Measurements from ENCODE around the gene ATP11B.
"Not testable (repeated sequence)": the region's sequence is repeated elsewhere in the genome, so short reads cannot be mapped to it uniquely, and the experiment has no call there.

ATP11B gene

GRCh38 chr3:182796310-182796709 is 3.0 kb downstream of the ATP11B start:
- no peak for DNase-seq

GRCh38 chr3:182797876-182798275 is 4.6 kb downstream of the ATP11B start:
- no peak for DNase-seq

- not testable (repeated sequence) for DNase-seq
These were observed 5.8 kb downstream of the ATP11B start for GRCh38 chr3:182799143-182799542.

GRCh38 chr3:182800508-182800907 is 7.2 kb downstream of the ATP11B start:
- no peak for DNase-seq

- DNase-seq = no peak
These were observed 9.4 kb downstream of the ATP11B start for GRCh38 chr3:182802413-182803390.

- DNase-seq = no peak
These were observed 10.3 kb downstream of the ATP11B start for GRCh38 chr3:182803596-182803995.

- no peak for DNase-seq
These were observed 13.8 kb downstream of the ATP11B start for GRCh38 chr3:182807061-182807460.

- DNase-seq = no peak
These were observed 14.9 kb downstream of the ATP11B start for GRCh38 chr3:182808041-182808770.

- DNase-seq = no peak
These were observed 16.2 kb downstream of the ATP11B start for GRCh38 chr3:182809531-182809930.

GRCh38 chr3:182810574-182811268 is 17.4 kb downstream of the ATP11B start:
- DNase-seq = no peak

- no peak for DNase-seq
These were observed 17.9 kb downstream of the ATP11B start for GRCh38 chr3:182811269-182811596.

- no peak for DNase-seq
These were observed 18.8 kb downstream of the ATP11B start for GRCh38 chr3:182812123-182812522.

- no peak for DNase-seq
These were observed 21.2 kb downstream of the ATP11B start for GRCh38 chr3:182814419-182815062.

- no peak for DNase-seq
These were observed 22.9 kb downstream of the ATP11B start for GRCh38 chr3:182816181-182816580.

GRCh38 chr3:182818296-182818978 is 25.1 kb downstream of the ATP11B start:
- no peak for DNase-seq

- no peak for DNase-seq
These were observed 28.1 kb downstream of the ATP11B start for GRCh38 chr3:182821221-182821981.

- DNase-seq = not testable (repeated sequence)
These were observed 29.0 kb downstream of the ATP11B start for GRCh38 chr3:182822260-182822659.

- no peak for DNase-seq
These were observed 31.7 kb downstream of the ATP11B start for GRCh38 chr3:182824957-182825356.

GRCh38 chr3:182829761-182830405 is 36.6 kb downstream of the ATP11B start:
- no peak for DNase-seq

GRCh38 chr3:182837855-182838454 is 44.7 kb downstream of the ATP11B start:
- no peak for DNase-seq

- no peak for DNase-seq
These were observed 50.2 kb downstream of the ATP11B start for GRCh38 chr3:182843478-182843877.

Data from NCI-H748 treated with DMSO at 0.1 percent for 48 hours (cell line).